IMR-90 (cell line): ENCODE data around the gene GRIFIN. TPM values are rescaled to one million over a fixed set of nuclear protein-coding genes. Genes with fewer than 3 reads are reported as not detected.

Experiments
- ATAC-seq: fragments of 200-7000 bp; cut with Tn5 transposase; 2 replicates; pipeline ENCODE4 v1.9.1; 2020; ENCODE audit warnings: low read depth, mild to moderate bottlenecking, moderate library complexity
- BruUV-seq: library from RNA; stranded (reverse); fragments of 400-500 nt; replicated peaks from 2 replicates; lab custom pipeline; 2021; lab: Mats Ljungman, UMichigan
- CTCF ChIA-PET: fragments of 300-600 bp; formaldehyde crosslinking; extraction: SDS; loops from one replicate; lab custom pipeline; 2021; ENCODE audit warnings: antibody characterized with exemption; lab: Yijun Ruan, JAX
- POLR2A ChIA-PET: fragments of 300-600 bp; sonication (Branson Sonifier 250); formaldehyde crosslinking; loops from one replicate; lab custom pipeline; 2022; ENCODE audit warnings: antibody characterized with exemption; ENCODE audit not compliant: unreplicated experiment; lab: Charles Lee
- DNase-seq: peaks from one replicate; pipeline ENCODE4 v3.0.0; 2013
- H2AFZ ChIP-seq: replicated peaks from 2 replicates; pipeline ENCODE3; 2013; ENCODE audit warnings: low read length, mild to moderate bottlenecking; ENCODE audit not compliant: poor library complexity
- H2AK5ac ChIP-seq: 2 replicates; pipeline ENCODE4 v1.6.1; 2013; ENCODE audit warnings: low read depth, low read length, inconsistent platforms
- H2AK9ac ChIP-seq: replicated peaks from 2 replicates; pipeline ENCODE3; 2013; ENCODE audit warnings: mild to moderate bottlenecking, low read depth, low read length, moderate library complexity; ENCODE audit not compliant: poor library complexity
- H2BK120ac ChIP-seq: 2 replicates; pipeline ENCODE4 v1.6.1; 2013; ENCODE audit warnings: low read depth, low read length, inconsistent platforms
- H2BK15ac ChIP-seq: 3 replicates; pipeline ENCODE4 v1.6.1; 2013; ENCODE audit warnings: low read depth, low read length, inconsistent platforms
- H2BK20ac ChIP-seq: 2 replicates; pipeline ENCODE4 v1.6.1; 2013; ENCODE audit warnings: low read depth, mild to moderate bottlenecking, inconsistent platforms, low read length, moderate library complexity
- H2BK5ac ChIP-seq: 2 replicates; pipeline ENCODE4 v1.6.1; 2013; ENCODE audit warnings: mild to moderate bottlenecking, low read depth, low read length, inconsistent platforms; ENCODE audit not compliant: poor library complexity, severe bottlenecking
- H3K14ac ChIP-seq: replicated peaks from 2 replicates; pipeline ENCODE4 v1.6.1; 2013; ENCODE audit warnings: low read depth, low read length, inconsistent platforms
- H3K18ac ChIP-seq: 2 replicates; pipeline ENCODE4 v1.6.1; 2013; ENCODE audit warnings: low read depth, low read length, control low read depth
- H3K23ac ChIP-seq: 2 replicates; pipeline ENCODE4 v1.6.1; 2013; ENCODE audit warnings: low read depth, low read length, inconsistent platforms
- H3K27ac ChIP-seq: 2 replicates; pipeline ENCODE4 v1.5.1; 2013; ENCODE audit warnings: mild to moderate bottlenecking, control low read depth, low read length; ENCODE audit not compliant: insufficient read depth
- H3K27me3 ChIP-seq: 2 replicates; pipeline ENCODE4 v1.6.1; 2013; ENCODE audit warnings: low read length; ENCODE audit not compliant: control insufficient read depth, insufficient read depth
- H3K36me3 ChIP-seq: 2 replicates; pipeline ENCODE4 v1.6.1; 2013; ENCODE audit warnings: low read length, mixed read lengths; ENCODE audit not compliant: control insufficient read depth, insufficient read depth
- H3K4ac ChIP-seq: 2 replicates; pipeline ENCODE4 v1.6.1; 2013; ENCODE audit warnings: low read depth, low read length, inconsistent platforms
- H3K4me1 ChIP-seq: 2 replicates; pipeline ENCODE4 v1.6.1; 2013; ENCODE audit warnings: low read length, mixed read lengths; ENCODE audit not compliant: control insufficient read depth, insufficient read depth
- H3K4me2 ChIP-seq: 2 replicates; pipeline ENCODE4 v1.6.1; 2013; ENCODE audit warnings: low read depth, mild to moderate bottlenecking, control low read depth, low read length, moderate library complexity
- H3K4me3 ChIP-seq: 2 replicates; pipeline ENCODE4 v1.5.1; 2013; ENCODE audit warnings: low read depth, mild to moderate bottlenecking, control low read depth, low read length, moderate library complexity; ENCODE audit not compliant: insufficient read depth
- H3K56ac ChIP-seq: 2 replicates; pipeline ENCODE4 v1.6.1; 2013; ENCODE audit warnings: low read length, inconsistent platforms; ENCODE audit not compliant: insufficient read depth; ENCODE audit errors: extremely low read depth
- H3K79me1 ChIP-seq, 2 experiments: 2 replicates each; pipeline ENCODE4 v1.6.1; 2013; ENCODE audit warnings: low read length in 2 of 2, inconsistent platforms in 1 of 2, low read depth in 1 of 2
- H3K9ac ChIP-seq: 2 replicates; pipeline ENCODE4 v1.6.1; 2013; ENCODE audit warnings: low read depth, low read length, control low read depth
- H3K9me1 ChIP-seq: 2 replicates; pipeline ENCODE4 v1.6.1; 2013; ENCODE audit warnings: low read length, inconsistent platforms; ENCODE audit not compliant: insufficient read depth
- H3K9me3 ChIP-seq: 2 replicates; pipeline ENCODE4 v1.6.1; 2013; ENCODE audit warnings: low read length; ENCODE audit not compliant: control insufficient read depth, insufficient read depth
- H4K20me1 ChIP-seq: 2 replicates; pipeline ENCODE4 v1.6.1; 2013; ENCODE audit warnings: low read length, inconsistent platforms; ENCODE audit not compliant: insufficient read depth
- H4K5ac ChIP-seq: 2 replicates; pipeline ENCODE4 v1.6.1; 2013; ENCODE audit warnings: mild to moderate bottlenecking, low read depth, low read length, control low read depth
- H4K8ac ChIP-seq, 2 experiments: 2 replicates each; pipeline ENCODE4 v1.6.1; 2013; ENCODE audit warnings: low read depth in 2 of 2, low read length in 2 of 2, control low read depth in 1 of 2, inconsistent platforms in 1 of 2
- H4K91ac ChIP-seq: 2 replicates; pipeline ENCODE4 v1.6.1; 2013; ENCODE audit warnings: low read depth, low read length, inconsistent platforms; ENCODE audit not compliant: insufficient read depth
- BHLHE40 ChIP-seq: fragments of 150-350 bp; IDR thresholded peaks from 2 replicates; pipeline ENCODE4 v1.6.1; 2016; ENCODE audit warnings: mild to moderate bottlenecking, low read depth, low read length
- CEBPB ChIP-seq: IDR thresholded peaks from 2 replicates; pipeline ENCODE4 v1.6.1; 2012; ENCODE audit warnings: low read depth, low read length, improper control_type of control experiment
- CHD1 ChIP-seq: IDR thresholded peaks from 2 replicates; pipeline ENCODE4 v1.6.1; 2012; ENCODE audit warnings: low read depth, low read length, improper control_type of control experiment
- FOS ChIP-seq: fragments of 150-350 bp; IDR thresholded peaks from 2 replicates; pipeline ENCODE4 v1.6.1; 2016; ENCODE audit warnings: low read depth, low read length
- MAFK ChIP-seq: IDR thresholded peaks from 2 replicates; pipeline ENCODE4 v1.6.1; 2012; ENCODE audit warnings: low read depth, low read length, improper control_type of control experiment
- MAZ ChIP-seq: IDR thresholded peaks from 2 replicates; pipeline ENCODE4 v1.6.1; 2012; ENCODE audit warnings: low read depth, mild to moderate bottlenecking, low read length, improper control_type of control experiment, moderate library complexity, borderline replicate concordance
- MXI1 ChIP-seq: IDR thresholded peaks from 2 replicates; pipeline ENCODE4 v1.6.1; 2012; ENCODE audit warnings: low read depth, mild to moderate bottlenecking, low read length, moderate library complexity, borderline replicate concordance
- NFE2L2 ChIP-seq: fragments of 150-350 bp; IDR thresholded peaks from 2 replicates; pipeline ENCODE4 v1.6.1; 2016; ENCODE audit warnings: low read depth, mild to moderate bottlenecking, low read length
- POLR2A ChIP-seq: IDR thresholded peaks from 2 replicates; pipeline ENCODE4 v1.6.1; 2012; ENCODE audit warnings: mild to moderate bottlenecking, low read depth, low read length
- RAD21 ChIP-seq: IDR thresholded peaks from 2 replicates; pipeline ENCODE4 v1.6.1; 2012; ENCODE audit warnings: low read length, improper control_type of control experiment
- RCOR1 ChIP-seq: IDR thresholded peaks from 2 replicates; pipeline ENCODE4 v1.6.1; 2012; ENCODE audit warnings: mild to moderate bottlenecking, low read length, improper control_type of control experiment; ENCODE audit not compliant: insufficient replicate concordance
- RFX5 ChIP-seq: IDR thresholded peaks from 2 replicates; pipeline ENCODE4 v1.8.0; 2012; ENCODE audit warnings: low read depth, mild to moderate bottlenecking, low read length, moderate library complexity
- SMC3 ChIP-seq: fragments of 150-350 bp; IDR thresholded peaks from 2 replicates; pipeline ENCODE4 v1.6.1; 2016; ENCODE audit warnings: low read depth, mild to moderate bottlenecking, antibody characterized with exemption, low read length, moderate library complexity
- WGBS, 2 experiments: methylation state at CpG; one replicate each; pipeline versions ENCODE4 v1.1.5 to v1.1.7; 2013; ENCODE audit warnings: missing lambda C conversion rate in 2 of 2; ENCODE audit not compliant: insufficient read length in 1 of 2; ENCODE audit errors: extremely low coverage in 2 of 2; 5-methylcytosine and 5-hydroxymethylcytosine counted together
- dilution Hi-C: fragments of 300-500 bp; cut with HindIII; formaldehyde crosslinking; loops from one replicate; pipeline ENCODE4 v1.14.3; 2018; ENCODE audit warnings: low sequenced_read_pairs; ENCODE audit not compliant: unreplicated experiment
- in situ Hi-C: fragments of 300-500 bp; cut with MboI; formaldehyde crosslinking; loops from 3 replicates; pipeline ENCODE4 v1.14.3; 2019; ENCODE audit warnings: low sequenced_read_pairs, inconsistent platforms, mixed read lengths
- intact Hi-C: fragments of 100-400 bp; cut with micrococcal nuclease; formaldehyde crosslinking; loops from 2 replicates; pipeline ENCODE4 v1.10.0; 2022
- polyA plus RNA-seq, 3 experiments: library from polyadenylated mRNA; depleted of rRNA; stranded (reverse); fragments of >200 nt; gene quantifications; 2 replicates each; pipeline ENCODE4 v1.2.3, GENCODE V29; 2012; ENCODE audit warnings: low replicate concordance in 1 of 3
- total RNA-seq: library from RNA; depleted of rRNA; stranded (reverse); fragments of >200 nt; gene quantifications from 2 replicates; pipeline ENCODE4 v1.2.3, GENCODE V29; 2012
- TF ChIP-seq, protein P1 (sequence below): fragments of 150-350 bp; IDR thresholded peaks from 2 replicates; pipeline ENCODE4 v1.6.1; 2016; ENCODE audit warnings: low read depth, mild to moderate bottlenecking, low read length, moderate library complexity, borderline replicate concordance
- TF ChIP-seq, protein P2 (sequence below): conservative IDR thresholded peaks from 2 replicates; pipeline ENCODE4 v1.5.1; 2012; ENCODE audit warnings: mild to moderate bottlenecking, low read depth, low read length, improper control_type of control experiment
- TF ChIP-seq, protein P3 (sequence below): fragments of 150-350 bp; IDR thresholded peaks from 2 replicates; pipeline ENCODE4 v1.6.1; 2017; ENCODE audit warnings: mild to moderate bottlenecking, antibody characterized with exemption, low read length, low read depth

GRIFIN gene
- total and polyA plus RNA-seq, 2 of the 4 experiments (the other 2 are of a cell fraction): not detected

DNA sequence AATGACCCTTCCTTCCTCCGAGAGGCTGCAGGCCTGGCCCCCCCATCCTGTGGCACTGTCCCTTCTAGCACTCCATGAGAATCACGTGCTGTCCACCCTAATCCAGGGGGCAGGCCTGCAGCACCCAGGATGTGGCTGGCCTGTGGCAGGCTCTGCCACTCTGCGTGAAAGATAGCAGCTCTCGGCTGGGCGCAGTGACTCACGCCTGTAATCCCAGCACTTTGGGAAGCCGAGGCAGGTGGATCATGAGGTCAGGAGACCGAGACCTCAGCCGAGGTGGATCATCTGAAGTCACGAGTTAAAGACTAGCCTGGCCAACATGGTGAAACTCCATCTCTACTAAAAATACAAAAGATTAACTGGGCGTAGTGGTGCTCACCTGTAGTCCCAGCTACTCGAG, 24.5 kb upstream of the GRIFIN start:
- Histone ChIP-seq H3K56ac (no peak overlapping the region), H3K79me1 (no peaks in the 10 kb centered on the region), H2BK5ac (no peak overlapping the region), H3K4me1 (peaks cover 3% of the 10 kb centered on the region; the same call in 1 of the 2 replicates), H2AK5ac (no peak overlapping the region), H4K91ac (no peak overlapping the region), H2BK20ac (no peak overlapping the region), H2BK15ac (no peak overlapping the region), H3K18ac (no peak overlapping the region), H3K23ac (no peak overlapping the region), H2BK120ac (no peak overlapping the region), H3K9me3 (no peaks in the 10 kb centered on the region), H4K8ac (no peak overlapping the region), H3K27ac (no peak overlapping the region), H2AFZ (no peak overlapping the region), H3K36me3 (no peaks in the 10 kb centered on the region), H3K27me3 (peaks cover 6% of the 10 kb centered on the region; the same call in 1 of the 2 replicates), H3K9ac (no peak overlapping the region), H4K5ac (no peak overlapping the region), H3K4me2 (no peak overlapping the region), H2AK9ac (no peak overlapping the region), H4K20me1 (no peaks in the 10 kb centered on the region), H3K14ac (no peak overlapping the region), H3K4me3 (no peak overlapping the region), H3K9me1 (no peaks in the 10 kb centered on the region), H3K4ac (no peak overlapping the region)
- dilution Hi-C loops (no loop called here), intact Hi-C loops (no loop called here), in situ Hi-C loops (no loop called here)
- ChIA-PET CTCF (no interaction called here), POLR2A (no interaction called here)
- TF ChIP-seq MAZ: no peak
- TF ChIP-seq MXI1: no peak
- TF ChIP-seq FOS: no peak
- no peak for TF ChIP-seq POLR2A
- TF ChIP-seq RAD21: no peak
- no peak for TF ChIP-seq CEBPB
- no peak for TF ChIP-seq MAFK
- TF ChIP-seq NFE2L2: no peak
- no peak for TF ChIP-seq SMC3
- TF ChIP-seq, protein P1, sequence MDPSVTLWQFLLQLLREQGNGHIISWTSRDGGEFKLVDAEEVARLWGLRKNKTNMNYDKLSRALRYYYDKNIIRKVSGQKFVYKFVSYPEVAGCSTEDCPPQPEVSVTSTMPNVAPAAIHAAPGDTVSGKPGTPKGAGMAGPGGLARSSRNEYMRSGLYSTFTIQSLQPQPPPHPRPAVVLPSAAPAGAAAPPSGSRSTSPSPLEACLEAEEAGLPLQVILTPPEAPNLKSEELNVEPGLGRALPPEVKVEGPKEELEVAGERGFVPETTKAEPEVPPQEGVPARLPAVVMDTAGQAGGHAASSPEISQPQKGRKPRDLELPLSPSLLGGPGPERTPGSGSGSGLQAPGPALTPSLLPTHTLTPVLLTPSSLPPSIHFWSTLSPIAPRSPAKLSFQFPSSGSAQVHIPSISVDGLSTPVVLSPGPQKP: no peak
- TF ChIP-seq CHD1: no peak
- no peak for TF ChIP-seq RCOR1
- TF ChIP-seq RFX5: no peak
- TF ChIP-seq, protein P2, sequence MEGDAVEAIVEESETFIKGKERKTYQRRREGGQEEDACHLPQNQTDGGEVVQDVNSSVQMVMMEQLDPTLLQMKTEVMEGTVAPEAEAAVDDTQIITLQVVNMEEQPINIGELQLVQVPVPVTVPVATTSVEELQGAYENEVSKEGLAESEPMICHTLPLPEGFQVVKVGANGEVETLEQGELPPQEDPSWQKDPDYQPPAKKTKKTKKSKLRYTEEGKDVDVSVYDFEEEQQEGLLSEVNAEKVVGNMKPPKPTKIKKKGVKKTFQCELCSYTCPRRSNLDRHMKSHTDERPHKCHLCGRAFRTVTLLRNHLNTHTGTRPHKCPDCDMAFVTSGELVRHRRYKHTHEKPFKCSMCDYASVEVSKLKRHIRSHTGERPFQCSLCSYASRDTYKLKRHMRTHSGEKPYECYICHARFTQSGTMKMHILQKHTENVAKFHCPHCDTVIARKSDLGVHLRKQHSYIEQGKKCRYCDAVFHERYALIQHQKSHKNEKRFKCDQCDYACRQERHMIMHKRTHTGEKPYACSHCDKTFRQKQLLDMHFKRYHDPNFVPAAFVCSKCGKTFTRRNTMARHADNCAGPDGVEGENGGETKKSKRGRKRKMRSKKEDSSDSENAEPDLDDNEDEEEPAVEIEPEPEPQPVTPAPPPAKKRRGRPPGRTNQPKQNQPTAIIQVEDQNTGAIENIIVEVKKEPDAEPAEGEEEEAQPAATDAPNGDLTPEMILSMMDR: no peak
- no peak for TF ChIP-seq BHLHE40
- TF ChIP-seq, protein P3, sequence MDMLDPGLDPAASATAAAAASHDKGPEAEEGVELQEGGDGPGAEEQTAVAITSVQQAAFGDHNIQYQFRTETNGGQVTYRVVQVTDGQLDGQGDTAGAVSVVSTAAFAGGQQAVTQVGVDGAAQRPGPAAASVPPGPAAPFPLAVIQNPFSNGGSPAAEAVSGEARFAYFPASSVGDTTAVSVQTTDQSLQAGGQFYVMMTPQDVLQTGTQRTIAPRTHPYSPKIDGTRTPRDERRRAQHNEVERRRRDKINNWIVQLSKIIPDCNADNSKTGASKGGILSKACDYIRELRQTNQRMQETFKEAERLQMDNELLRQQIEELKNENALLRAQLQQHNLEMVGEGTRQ: no peak
- no TSS peak for BruUV-seq
- no peak for ATAC-seq
- 87% methylated on average over 4 of the region's 12 CpGs; no CpG with 5 or more reads in 1 of the 2 experiments for WGBS, 2 experiments
- no peak for DNase-seq
